HEK293 (cell line): ENCODE data around the gene FRS2.

Experiments
- CTCF ChIA-PET: fragments of 350-600 bp; formaldehyde crosslinking; extraction: SDS; loops from one replicate; lab custom pipeline; 2021; ENCODE audit warnings: antibody characterized with exemption; lab: Yijun Ruan, JAX
- POLR2A ChIA-PET: fragments of 300-600 bp; formaldehyde crosslinking; extraction: SDS; loops from one replicate; lab custom pipeline; 2020; ENCODE audit warnings: antibody characterized with exemption, inconsistent platforms; lab: Yijun Ruan, JAX
- H3K27ac ChIP-seq: fragments of 200-500 bp; sonication (Bioruptor generic); 2 replicates; pipeline ENCODE4 v1.5.1; 2014; ENCODE audit warnings: low read depth, low read length, control low read depth, inconsistent platforms; ENCODE audit errors: extremely low read depth
- H3K36me3 ChIP-seq, 2 experiments: fragments of 200-500 bp in 1 of 2; sonication (Bioruptor generic) in 1 of 2; 1 replicate in 1 of 2; 2 replicates in 1 of 2; pipeline ENCODE4 v1.5.1; 2014 to 2017; ENCODE audit warnings: inconsistent platforms in 2 of 2, low read length in 2 of 2; ENCODE audit not compliant: control insufficient read depth in 2 of 2, insufficient read depth in 1 of 2
- H3K4me1 ChIP-seq: fragments of 200-500 bp; sonication (Bioruptor generic); 2 replicates; pipeline ENCODE4 v1.5.1; 2014; ENCODE audit warnings: mild to moderate bottlenecking, low read length, inconsistent platforms; ENCODE audit not compliant: control insufficient read depth, insufficient read depth
- H3K4me3 ChIP-seq: 2 replicates; pipeline ENCODE4 v1.5.1; 2011; ENCODE audit warnings: low read depth, mild to moderate bottlenecking, control low read depth, low read length, moderate library complexity
- H3K9me3 ChIP-seq: fragments of 200-500 bp; sonication (Bioruptor generic); 2 replicates; pipeline ENCODE4 v1.5.1; 2014; ENCODE audit warnings: low read depth, low read length, inconsistent platforms; ENCODE audit not compliant: control insufficient read depth, insufficient read depth
- ATF2 ChIP-seq: fragments of 450-650 bp; formaldehyde crosslinking; IDR thresholded peaks from 2 replicates; pipeline ENCODE4 v1.5.1; 2016; ENCODE audit warnings: missing biosample characterization, missing genetic modification characterization, low read depth
- BCL11B ChIP-seq: fragments of 450-650 bp; formaldehyde crosslinking; IDR thresholded peaks from 2 replicates; pipeline ENCODE4 v1.5.1; 2016; ENCODE audit warnings: low read depth, missing biosample characterization, missing genetic modification characterization
- KLF8 ChIP-seq: fragments of 450-650 bp; formaldehyde crosslinking; IDR thresholded peaks from 2 replicates; pipeline ENCODE4 v1.5.1; 2016; ENCODE audit warnings: missing biosample characterization, missing genetic modification characterization
- PRDM2 ChIP-seq: fragments of 450-650 bp; formaldehyde crosslinking; IDR thresholded peaks from 2 replicates; pipeline ENCODE4 v1.5.1; 2016; ENCODE audit warnings: missing biosample characterization, missing genetic modification characterization, borderline replicate concordance
- SCRT2 ChIP-seq: fragments of 450-650 bp; formaldehyde crosslinking; IDR thresholded peaks from 2 replicates; pipeline ENCODE4 v1.5.1; 2016; ENCODE audit warnings: missing biosample characterization, missing genetic modification characterization
- TSHZ1 ChIP-seq: fragments of 450-650 bp; formaldehyde crosslinking; IDR thresholded peaks from 2 replicates; pipeline ENCODE4 v1.5.1; 2016; ENCODE audit warnings: missing biosample characterization, missing genetic modification characterization, borderline replicate concordance
- ZBTB26 ChIP-seq: fragments of 450-650 bp; formaldehyde crosslinking; optimal IDR thresholded peaks from 2 replicates; pipeline ENCODE3; 2016; ENCODE audit warnings: missing biosample characterization, mild to moderate bottlenecking, missing genetic modification characterization
- ZBTB8A ChIP-seq: fragments of 450-650 bp; formaldehyde crosslinking; IDR thresholded peaks from 2 replicates; pipeline ENCODE4 v1.5.1; 2016; ENCODE audit warnings: missing biosample characterization, missing genetic modification characterization
- ZEB2 ChIP-seq: fragments of 450-650 bp; formaldehyde crosslinking; IDR thresholded peaks from 2 replicates; pipeline ENCODE4 v1.5.1; 2016; ENCODE audit warnings: missing biosample characterization, missing genetic modification characterization
- ZNF132 ChIP-seq: fragments of 450-650 bp; formaldehyde crosslinking; IDR thresholded peaks from 2 replicates; pipeline ENCODE4 v1.5.1; 2017; ENCODE audit warnings: missing biosample characterization, missing genetic modification characterization, borderline replicate concordance
- ZNF140 ChIP-seq: fragments of 450-650 bp; formaldehyde crosslinking; IDR thresholded peaks from 2 replicates; pipeline ENCODE4 v1.5.1; 2016; ENCODE audit warnings: missing biosample characterization, missing genetic modification characterization
- ZNF146 ChIP-seq: fragments of 450-650 bp; formaldehyde crosslinking; IDR thresholded peaks from 2 replicates; pipeline ENCODE4 v1.5.1; 2016; ENCODE audit warnings: missing biosample characterization, missing genetic modification characterization
- ZNF26 ChIP-seq: fragments of 450-650 bp; formaldehyde crosslinking; IDR thresholded peaks from 2 replicates; pipeline ENCODE4 v1.5.1; 2016; ENCODE audit warnings: missing biosample characterization, missing genetic modification characterization
- ZNF341 ChIP-seq: fragments of 450-650 bp; formaldehyde crosslinking; IDR thresholded peaks from 2 replicates; pipeline ENCODE4; 2016; ENCODE audit warnings: low read depth, missing biosample characterization, missing genetic modification characterization
- ZNF449 ChIP-seq: fragments of 450-650 bp; formaldehyde crosslinking; IDR thresholded peaks from 2 replicates; pipeline ENCODE4 v1.5.1; 2017; ENCODE audit warnings: missing biosample characterization, mild to moderate bottlenecking, missing genetic modification characterization, moderate library complexity
- ZNF488 ChIP-seq: fragments of 450-650 bp; formaldehyde crosslinking; IDR thresholded peaks from 2 replicates; pipeline ENCODE4 v1.5.1; 2016; ENCODE audit warnings: missing biosample characterization, missing genetic modification characterization
- ZNF785 ChIP-seq: fragments of 450-650 bp; formaldehyde crosslinking; IDR thresholded peaks from 2 replicates; pipeline ENCODE4 v1.5.1; 2016; ENCODE audit warnings: missing biosample characterization, missing genetic modification characterization
- ZNF792 ChIP-seq: fragments of 450-650 bp; formaldehyde crosslinking; IDR thresholded peaks from 2 replicates; pipeline ENCODE4 v1.5.1; 2016; ENCODE audit warnings: missing biosample characterization, missing genetic modification characterization

Gene FRS2

GRCh38 chr12:69512820-69513219 is 42.6 kb downstream of the FRS2 start:
- H3K27ac ChIP-seq, result no peak overlapping the region
- peaks cover 59% of the 10 kb centered on the region for H3K4me1 ChIP-seq
- TF ChIP-seq ZNF449, result no peak
- peak; percentile 85 for TF ChIP-seq ATF2
- peak; percentile 24; the same call in 1 of the 2 replicates for TF ChIP-seq ZEB2
- TF ChIP-seq SCRT2 (tag by site-specific recombination), result 0 out of 2 replicates have a peak, but pooled peaks have one; percentile 15
- TF ChIP-seq TSHZ1 (tag by site-specific recombination), result 0 out of 2 replicates have a peak, but pooled peaks have one; percentile 11
- TF ChIP-seq ZBTB8A (tag by site-specific recombination), result no peak
- ChIA-PET CTCF (interaction anchor here (0.6 to 0.7 kb wide), 2 partner anchors 10 to 70 kb away, joined by 3 read pairs; no protein-coding TSS in a partner anchor), POLR2A (no interaction called here)
- H3K36me3 ChIP-seq, result no peaks in the 10 kb centered on the region
- H3K4me3 ChIP-seq, result no peak overlapping the region
- no peaks in the 10 kb centered on the region for H3K9me3 ChIP-seq

GRCh38 chr12:69513297-69513696 is 43.1 kb downstream of the FRS2 start:
- Histone ChIP-seq H3K9me3 (no peaks in the 10 kb centered on the region), H3K36me3 (no peaks in the 10 kb centered on the region; a peak in 1 of 3 replicates), H3K4me3 (no peak overlapping the region), H3K4me1 (peaks cover 59% of the 10 kb centered on the region), H3K27ac (no peak overlapping the region)
- POLR2A ChIA-PET, result no interaction called here
- CTCF ChIA-PET, result interaction anchor here (0.7 kb wide), 1 partner anchor 11 kb away, joined by 3 read pairs; no protein-coding TSS in a partner anchor
- TF ChIP-seq BCL11B (tag by site-specific recombination), result no peak
- no peak for TF ChIP-seq ZNF785 (tag by site-specific recombination)
- TF ChIP-seq ZNF341, result no peak
- no peak for TF ChIP-seq KLF8
- TF ChIP-seq ZNF140 (tag by site-specific recombination), result no peak
- TF ChIP-seq ZNF146 (tag by site-specific recombination), result no peak
- no peak for TF ChIP-seq ZNF26 (tag by site-specific recombination)
- TF ChIP-seq ZNF792 (tag by site-specific recombination), result no peak
- no peak for TF ChIP-seq ZNF488 (tag by site-specific recombination)
- TF ChIP-seq ZBTB26, result no peak
- TF ChIP-seq ZNF132 (tag by site-specific recombination), result no peak
- TF ChIP-seq PRDM2, result no peak
